RPMI8226 (cell line): ENCODE data around the gene HS3ST4.
"Not testable (repeated sequence)": the region's sequence is repeated elsewhere in the genome, so short reads cannot be mapped to it uniquely, and the experiment has no call there.

Experiments
- DNase-seq: peaks from one replicate; pipeline ENCODE4 v3.0.0-alpha.2; 2015

HS3ST4 gene

GRCh38 chr16:26016989-26017388 is 325.2 kb downstream of the HS3ST4 start:
- DNase-seq, result no peak

- DNase-seq, result no peak
Measured at GRCh38 chr16:26019381-26020242, 327.9 kb downstream of the HS3ST4 start.

GRCh38 chr16:26026709-26027450 is 335.1 kb downstream of the HS3ST4 start:
- no peak for DNase-seq

- DNase-seq, result no peak
Measured at GRCh38 chr16:26031286-26031685, 339.5 kb downstream of the HS3ST4 start.

GRCh38 chr16:26032661-26033060 is 340.9 kb downstream of the HS3ST4 start:
- DNase-seq, result not testable (repeated sequence)

GRCh38 chr16:26041952-26042668 is 350.4 kb downstream of the HS3ST4 start:
- DNase-seq, result no peak

- no peak for DNase-seq
Measured at GRCh38 chr16:26050472-26050871, 358.7 kb downstream of the HS3ST4 start.

GRCh38 chr16:26051063-26051462 is 359.3 kb downstream of the HS3ST4 start:
- DNase-seq, result no peak

- DNase-seq, result no peak
Measured at GRCh38 chr16:26053889-26054288, 362.1 kb downstream of the HS3ST4 start.

- DNase-seq, result no peak
Measured at GRCh38 chr16:26058326-26058725, 366.6 kb downstream of the HS3ST4 start.

GRCh38 chr16:26070302-26071100 is 378.7 kb downstream of the HS3ST4 start:
- DNase-seq, result no peak

GRCh38 chr16:26071101-26071866 is 379.5 kb downstream of the HS3ST4 start:
- no peak for DNase-seq

- DNase-seq, result no peak
Measured at GRCh38 chr16:26078716-26079355, 387.1 kb downstream of the HS3ST4 start.

- DNase-seq, result no peak
Measured at GRCh38 chr16:26087091-26087490, 395.3 kb downstream of the HS3ST4 start.

GRCh38 chr16:26091511-26091910 is 399.8 kb downstream of the HS3ST4 start:
- no peak for DNase-seq

- DNase-seq, result not testable (repeated sequence)
Measured at GRCh38 chr16:26098206-26098605, 406.4 kb downstream of the HS3ST4 start.

- DNase-seq, result no peak
Measured at GRCh38 chr16:26102369-26102768, 410.6 kb downstream of the HS3ST4 start.

- no peak for DNase-seq
Measured at GRCh38 chr16:26108836-26109505, 417.2 kb downstream of the HS3ST4 start.

- no peak for DNase-seq
Measured at GRCh38 chr16:26111900-26112299, 420.1 kb downstream of the HS3ST4 start.

GRCh38 chr16:26118575-26118974 is 426.8 kb downstream of the HS3ST4 start:
- no peak for DNase-seq

- no peak for DNase-seq
Measured at GRCh38 chr16:26120729-26121128, 429.0 kb downstream of the HS3ST4 start.
